DND-41 (cell line): ENCODE measurements around the gene MTM1.

Experiments used
- ATAC-seq: fragments of 200-7000 bp; cut with Tn5 transposase; 3 replicates; pipeline ENCODE4 v1.9.1; 2021; ENCODE audit warnings: low read depth; ENCODE audit not compliant: insufficient read depth
- DNase-seq: peaks from one replicate; pipeline ENCODE4 v3.0.0-alpha.2; 2020
- H2AFZ ChIP-seq: 2 replicates; pipeline ENCODE4 v1.6.0; 2012; ENCODE audit warnings: low read depth, low read length
- H3K27ac ChIP-seq: 2 replicates; pipeline ENCODE4 v1.5.1; 2012; ENCODE audit warnings: low read length, inconsistent platforms
- H3K27me3 ChIP-seq: fragments of 200-600 bp; sonication (generic); 2 replicates; pipeline ENCODE4 v1.6.0; 2012; ENCODE audit warnings: low read length, mild to moderate bottlenecking, inconsistent platforms; ENCODE audit not compliant: insufficient read depth, poor library complexity
- H3K36me3 ChIP-seq: 2 replicates; pipeline ENCODE4 v1.5.1; 2012; ENCODE audit warnings: low read length, inconsistent platforms; ENCODE audit not compliant: insufficient read depth
- H3K4me1 ChIP-seq: 2 replicates; pipeline ENCODE4 v1.5.1; 2012; ENCODE audit warnings: mild to moderate bottlenecking, low read length; ENCODE audit not compliant: insufficient read depth
- H3K4me2 ChIP-seq: 2 replicates; pipeline ENCODE4 v1.6.0; 2012; ENCODE audit warnings: mild to moderate bottlenecking, moderate library complexity, low read length, inconsistent platforms; ENCODE audit not compliant: insufficient read depth
- H3K4me3 ChIP-seq, 2 experiments: fragments of 200-600 bp in 1 of 2; shearing (Covaris generic) in 1 of 2; 2 replicates each; pipeline ENCODE4 v1.5.1; 2012 to 2016; ENCODE audit warnings: inconsistent platforms in 2 of 2, low read length in 2 of 2, mild to moderate bottlenecking in 2 of 2, low read depth in 1 of 2, moderate library complexity in 1 of 2
- H3K79me2 ChIP-seq: 2 replicates; pipeline ENCODE4 v1.6.0; 2012; ENCODE audit warnings: low read length, inconsistent platforms; ENCODE audit not compliant: insufficient read depth
- H3K9ac ChIP-seq: 2 replicates; pipeline ENCODE4 v1.6.0; 2012; ENCODE audit warnings: low read depth, mild to moderate bottlenecking, inconsistent platforms, low read length, moderate library complexity
- H3K9me3 ChIP-seq: 2 replicates; pipeline ENCODE4 v1.5.1; 2012; ENCODE audit warnings: low read length, moderate library complexity, mild to moderate bottlenecking, inconsistent platforms; ENCODE audit not compliant: insufficient read depth, severe bottlenecking
- H4K20me1 ChIP-seq: 2 replicates; pipeline ENCODE4 v1.6.0; 2012; ENCODE audit warnings: low read length; ENCODE audit not compliant: insufficient read depth
- CTCF ChIP-seq: IDR thresholded peaks from 2 replicates; pipeline ENCODE4 v1.5.1; 2012; ENCODE audit warnings: borderline replicate concordance, low read length, moderate library complexity, mild to moderate bottlenecking; ENCODE audit not compliant: poor library complexity, severe bottlenecking; ENCODE audit errors: extremely low read depth
- EZH2 ChIP-seq: IDR thresholded peaks from 3 replicates; pipeline ENCODE4 v1.6.1; 2012; ENCODE audit warnings: borderline replicate concordance, low read depth, mild to moderate bottlenecking, moderate library complexity, low read length, inconsistent platforms; ENCODE audit not compliant: severe bottlenecking

Gene MTM1

DNA sequence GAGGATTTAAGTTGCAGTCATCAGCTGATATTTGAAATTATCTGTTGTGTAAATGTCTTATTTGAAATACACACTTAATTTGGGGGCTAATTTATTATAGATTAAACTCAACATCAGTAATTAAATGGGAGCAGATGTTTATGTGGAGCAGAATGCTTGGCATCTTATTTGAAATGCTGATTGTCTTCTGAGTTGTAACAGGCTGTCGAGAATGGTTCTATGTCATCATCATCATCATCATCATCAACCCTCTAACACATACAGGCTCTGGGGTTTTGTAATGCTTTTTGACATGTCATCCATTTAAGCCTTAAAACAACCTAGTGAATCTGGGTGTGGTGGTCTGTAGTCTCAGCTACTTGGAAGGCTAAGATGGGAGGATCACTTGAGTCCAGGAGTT is 133.0 kb downstream of the MTM1 start:
- H2AFZ ChIP-seq: no peak overlapping the region
- peaks cover 26% of the 10 kb centered on the region for H3K4me1 ChIP-seq
- TF ChIP-seq CTCF (no peak), EZH2 (no peak)
- no peak overlapping the region; the same call in 1 of the 2 replicates for H3K27ac ChIP-seq
- DNase-seq: no peak
- H3K4me2 ChIP-seq: no peak overlapping the region
- peaks cover 54% of the 10 kb centered on the region for H3K36me3 ChIP-seq
- no peaks in the 10 kb centered on the region for H3K9me3 ChIP-seq
- H3K9ac ChIP-seq: no peak overlapping the region
- no peak for ATAC-seq
- H4K20me1 ChIP-seq: peaks cover 3% of the 10 kb centered on the region; the same call in 1 of the 2 replicates
- no peaks in the 10 kb centered on the region for H3K27me3 ChIP-seq
- H3K4me3 ChIP-seq: no peak overlapping the region
- peaks cover 75% of the 10 kb centered on the region for H3K79me2 ChIP-seq

DNA sequence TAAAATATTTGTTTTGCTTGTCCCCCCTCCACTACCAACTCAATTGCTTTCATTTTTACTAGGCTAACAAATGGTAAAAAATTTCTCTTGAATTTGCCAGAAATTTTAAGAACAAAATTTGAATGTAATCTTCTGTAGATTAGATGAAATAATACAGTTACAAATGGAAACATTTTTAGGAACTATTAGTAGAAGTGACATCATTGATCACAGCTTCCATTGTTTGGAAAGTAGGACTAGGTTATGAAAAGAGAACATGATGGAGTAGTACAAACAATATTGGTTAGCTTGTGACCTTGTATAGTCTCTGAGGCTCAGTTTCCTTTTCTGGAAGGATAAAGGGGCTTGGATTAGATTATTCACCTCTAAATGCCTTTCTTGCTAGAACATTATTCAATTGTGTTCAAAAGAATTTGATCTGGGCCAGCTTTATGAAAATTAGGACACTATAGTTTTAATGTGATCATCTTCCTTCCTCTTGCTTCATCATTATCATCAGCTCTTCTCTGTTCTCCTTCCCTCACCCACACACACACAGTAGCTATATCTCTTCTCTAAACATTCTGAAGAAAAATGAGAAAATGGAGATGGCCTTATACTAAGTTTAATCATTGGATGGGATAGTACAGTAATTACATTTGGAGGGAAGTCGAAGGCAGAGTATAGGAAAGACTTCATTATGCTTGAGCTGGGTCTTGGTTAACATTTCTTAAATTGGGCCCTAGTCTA is 134.7 kb downstream of the MTM1 start:
- no peak for DNase-seq
- Histone ChIP-seq H3K27ac (no peak overlapping the region), H3K9me3 (no peaks in the 10 kb centered on the region), H3K9ac (no peak overlapping the region), H3K79me2 (peaks cover 61% of the 10 kb centered on the region), H3K4me3 (no peak overlapping the region), H3K36me3 (peaks cover 44% of the 10 kb centered on the region), H4K20me1 (no peaks in the 10 kb centered on the region; the same call in 1 of the 2 replicates), H3K4me1 (peaks cover 11% of the 10 kb centered on the region), H2AFZ (no peak overlapping the region), H3K4me2 (no peak overlapping the region), H3K27me3 (no peaks in the 10 kb centered on the region)
- no peak for ATAC-seq
- TF ChIP-seq EZH2: no peak
- TF ChIP-seq CTCF: no peak

DNA sequence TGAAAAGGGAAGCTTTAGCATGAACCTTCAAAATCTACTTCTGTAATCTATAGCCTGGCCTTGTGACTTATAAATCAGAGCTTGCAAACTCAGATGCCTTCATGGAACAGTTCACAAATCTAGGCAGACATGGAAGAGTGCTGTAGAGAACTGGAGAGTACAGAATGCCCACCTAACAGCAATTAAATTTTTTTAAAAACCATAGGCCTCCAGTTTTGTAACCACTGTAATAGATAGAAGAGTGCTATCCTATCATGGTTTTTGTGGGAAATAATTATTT is 135.2 kb downstream of the MTM1 start:
- H3K27ac ChIP-seq: no peak overlapping the region
- H3K36me3 ChIP-seq: peaks cover 45% of the 10 kb centered on the region
- no peak overlapping the region for H3K9ac ChIP-seq
- no peak overlapping the region for H3K4me3 ChIP-seq
- H3K4me1 ChIP-seq: peaks cover 11% of the 10 kb centered on the region
- no peak overlapping the region for H2AFZ ChIP-seq
- peaks cover 58% of the 10 kb centered on the region for H3K79me2 ChIP-seq
- H3K27me3 ChIP-seq: no peaks in the 10 kb centered on the region
- no peaks in the 10 kb centered on the region for H3K9me3 ChIP-seq
- H3K4me2 ChIP-seq: no peak overlapping the region
- ATAC-seq (no peak), DNase-seq (no peak)
- TF ChIP-seq CTCF (no peak), EZH2 (no peak)
- H4K20me1 ChIP-seq: no peaks in the 10 kb centered on the region; the same call in 1 of the 2 replicates
